Measurements from ENCODE around the gene SH3BP4.

The SH3BP4 gene

GRCh38 chr2:234964631-234965461 lies 13.0 kb downstream of the SH3BP4 start:
- FAIRE-seq = no peak
- no peak for DNase-seq (ENCODE audit: insufficient read length, low spot score)

GRCh38 chr2:234966340-234966739 lies 14.5 kb downstream of the SH3BP4 start:
- no peak for FAIRE-seq
- DNase-seq (ENCODE audit: insufficient read length, low spot score) = no peak

- DNase-seq (ENCODE audit: insufficient read length, low spot score) (no peak), FAIRE-seq (no peak)
These were observed 15.5 kb downstream of the SH3BP4 start for GRCh38 chr2:234967201-234967869.

GRCh38 chr2:234967870-234968208 lies 16.0 kb downstream of the SH3BP4 start:
- no peak for FAIRE-seq
- DNase-seq (ENCODE audit: insufficient read length, low spot score) = no peak

- DNase-seq (ENCODE audit: insufficient read length, low spot score) = no peak
- FAIRE-seq = no peak
These were observed 17.0 kb downstream of the SH3BP4 start for GRCh38 chr2:234968631-234969305.

GRCh38 chr2:234969306-234970098 lies 17.7 kb downstream of the SH3BP4 start:
- DNase-seq (ENCODE audit: insufficient read length, low spot score) (no peak), FAIRE-seq (peak; percentile 93)

- FAIRE-seq = no peak
- DNase-seq (ENCODE audit: insufficient read length, low spot score) = no peak
These were observed 18.3 kb downstream of the SH3BP4 start for GRCh38 chr2:234970099-234970440.

- FAIRE-seq = peak; percentile 75
- DNase-seq (ENCODE audit: insufficient read length, low spot score) = peak; percentile 71
These were observed 18.7 kb downstream of the SH3BP4 start for GRCh38 chr2:234970477-234970882.

- DNase-seq (ENCODE audit: insufficient read length, low spot score) = no peak
- no peak for FAIRE-seq
These were observed 19.7 kb downstream of the SH3BP4 start for GRCh38 chr2:234971496-234971895.

GRCh38 chr2:234973008-234973407 lies 21.2 kb downstream of the SH3BP4 start:
- DNase-seq (ENCODE audit: insufficient read length, low spot score) (no peak), FAIRE-seq (peak; percentile 26)

GRCh38 chr2:234974501-234975385 lies 22.9 kb downstream of the SH3BP4 start:
- no peak for DNase-seq (ENCODE audit: insufficient read length, low spot score)
- FAIRE-seq = no peak

- DNase-seq (ENCODE audit: insufficient read length, low spot score) (no peak), FAIRE-seq (no peak)
These were observed 23.8 kb downstream of the SH3BP4 start for GRCh38 chr2:234975611-234976010.

- DNase-seq (ENCODE audit: insufficient read length, low spot score) (no peak), FAIRE-seq (no peak)
These were observed 24.8 kb downstream of the SH3BP4 start for GRCh38 chr2:234976479-234977227.

GRCh38 chr2:234977228-234977679 lies 25.4 kb downstream of the SH3BP4 start:
- FAIRE-seq = no peak
- DNase-seq (ENCODE audit: insufficient read length, low spot score) = no peak

GRCh38 chr2:234978466-234979203 lies 26.8 kb downstream of the SH3BP4 start:
- no peak for DNase-seq (ENCODE audit: insufficient read length, low spot score)
- no peak for FAIRE-seq

- DNase-seq (ENCODE audit: insufficient read length, low spot score) (no peak), FAIRE-seq (no peak)
These were observed 27.7 kb downstream of the SH3BP4 start for GRCh38 chr2:234979204-234980167.

GRCh38 chr2:234980451-234981187 lies 28.8 kb downstream of the SH3BP4 start:
- FAIRE-seq = no peak
- DNase-seq (ENCODE audit: insufficient read length, low spot score) = no peak
